ENCODE measurements around the gene CPA4.

- no peak for TF ChIP-seq CTCF (IDR thresholded peaks at IDR 0.05)
- TF ChIP-seq POLR2A (IDR thresholded peaks at IDR 0.05), result no peak
Observed at GRCh38 chr7:130303127-130303526, 10.2 kb downstream of the CPA4 start.
